ENCODE measurements around the gene WHRN. TPM values are rescaled to one million over a fixed set of nuclear protein-coding genes. Genes with fewer than 3 reads are reported as not detected.

Gene WHRN
- polyA plus RNA-seq, 1 donor (not counting 4 experiments of a cell fraction or from before 2014, with no cell fraction given): 1.2 TPM

- DNase-seq (ENCODE audit: low read depth, low spot score) (no peak), FAIRE-seq (no peak)
- Histone ChIP-seq H3K27me3 (ENCODE audit: control insufficient read depth, extremely low read depth, insufficient read depth, low read length) (no peaks in the 10 kb centered on the region), H3K79me2 (ENCODE audit: control insufficient read depth, insufficient read depth, low read length) (no peaks in the 10 kb centered on the region), H3K9me3 (ENCODE audit: control insufficient read depth, low read depth, low read length) (no peaks in the 10 kb centered on the region), H3K27ac (ENCODE audit: control insufficient read depth, insufficient read depth, low read length) (no peak overlapping the region), H3K4me3 (ENCODE audit: control insufficient read depth in 2 of 3, extremely low read depth in 1 of 3, insufficient read depth in 2 of 3, low read depth in 1 of 3, low read length in 3 of 3) (no peak overlapping the region), H3K4me1 (ENCODE audit: control insufficient read depth, extremely low read depth, insufficient read depth, low read length) (peaks cover 15% of the 10 kb centered on the region), H3K36me3 (ENCODE audit: control insufficient read depth in 2 of 2, extremely low read depth in 1 of 2, insufficient read depth in 2 of 2, low read length in 2 of 2) (no peaks in the 10 kb centered on the region), H3K9ac (ENCODE audit: control insufficient read depth, extremely low read depth, insufficient read depth, low read length) (no peak overlapping the region), H3K9me1 (ENCODE audit: control insufficient read depth, extremely low read depth, insufficient read depth, low read length) (peaks cover 2% of the 10 kb centered on the region), H2AFZ (ENCODE audit: control insufficient read depth, low read length) (no peak overlapping the region), H4K20me1 (ENCODE audit: control insufficient read depth, extremely low read depth, insufficient read depth, low read length) (peaks cover 3% of the 10 kb centered on the region), H3K4me2 (ENCODE audit: control insufficient read depth, extremely low read depth, insufficient read depth, low read depth, low read length) (no peak overlapping the region)
- TF ChIP-seq EZH2 (IDR thresholded peaks at IDR 0.05; ENCODE audit: low read length) (no peak), CTCF (optimal IDR thresholded peaks at IDR 0.05 in 1 of 3, IDR thresholded peaks at IDR 0.05 in 1 of 3, conservative IDR thresholded peaks at IDR 0.05 in 1 of 3; ENCODE audit: extremely low read depth in 1 of 3, insufficient read depth in 2 of 3, low read length in 3 of 3) (no peak)
- dilution Hi-C loops (cut with MboI; ENCODE audit: extremely low pct_ligation_motif_present, low sequenced_read_pairs): no loop called here
Observed at GRCh38 chr9:114474425-114474824, 30.8 kb downstream of the WHRN start.

GRCh38 chr9:114473447-114473801 lies 31.8 kb downstream of the WHRN start:
- dilution Hi-C loops (cut with MboI; ENCODE audit: extremely low pct_ligation_motif_present, low sequenced_read_pairs): no loop called here
- Histone ChIP-seq H3K4me3 (ENCODE audit: control insufficient read depth in 2 of 3, extremely low read depth in 1 of 3, insufficient read depth in 2 of 3, low read depth in 1 of 3, low read length in 3 of 3) (no peak overlapping the region), H3K9me3 (ENCODE audit: control insufficient read depth, low read depth, low read length) (no peaks in the 10 kb centered on the region), H3K4me1 (ENCODE audit: control insufficient read depth, extremely low read depth, insufficient read depth, low read length) (peaks cover 15% of the 10 kb centered on the region), H3K9me1 (ENCODE audit: control insufficient read depth, extremely low read depth, insufficient read depth, low read length) (peaks cover 2% of the 10 kb centered on the region), H3K27ac (ENCODE audit: control insufficient read depth, insufficient read depth, low read length) (no peak overlapping the region), H4K20me1 (ENCODE audit: control insufficient read depth, extremely low read depth, insufficient read depth, low read length) (peaks cover 3% of the 10 kb centered on the region), H3K36me3 (ENCODE audit: control insufficient read depth in 2 of 2, extremely low read depth in 1 of 2, insufficient read depth in 2 of 2, low read length in 2 of 2) (no peaks in the 10 kb centered on the region), H3K9ac (ENCODE audit: control insufficient read depth, extremely low read depth, insufficient read depth, low read length) (no peak overlapping the region), H3K79me2 (ENCODE audit: control insufficient read depth, insufficient read depth, low read length) (no peaks in the 10 kb centered on the region), H2AFZ (ENCODE audit: control insufficient read depth, low read length) (no peak overlapping the region), H3K4me2 (ENCODE audit: control insufficient read depth, extremely low read depth, insufficient read depth, low read depth, low read length) (no peak overlapping the region), H3K27me3 (ENCODE audit: control insufficient read depth, extremely low read depth, insufficient read depth, low read length) (no peaks in the 10 kb centered on the region)
- DNase-seq (ENCODE audit: low read depth, low spot score) (no peak), FAIRE-seq (no peak)
- TF ChIP-seq EZH2 (IDR thresholded peaks at IDR 0.05; ENCODE audit: low read length) (no peak), CTCF (optimal IDR thresholded peaks at IDR 0.05 in 1 of 3, IDR thresholded peaks at IDR 0.05 in 1 of 3, conservative IDR thresholded peaks at IDR 0.05 in 1 of 3; ENCODE audit: extremely low read depth in 1 of 3, insufficient read depth in 2 of 3, low read length in 3 of 3) (no peak)

Measured in keratinocyte (primary cell).